Glomerular visceral epithelial cell (primary cell): ENCODE data around the gene LZIC.
"Not testable (repeated sequence)": the region's sequence is repeated elsewhere in the genome, so short reads cannot be mapped to it uniquely, and the experiment has no call there.

Experiments
- DNase-seq: peaks from one replicate; pipeline ENCODE4 v3.0.0-alpha.2; 2016; ENCODE audit errors: extremely low spot score

The LZIC gene

GRCh38 chr1:9942939-9943788 is at the start of gene LZIC, which contains the start of gene NMNAT1:
Gene LZIC (minus strand): TSS chr1:9943391. CDS start chr1:9936619, 6,772 bp downstream.
Gene NMNAT1 (plus strand): TSS chr1:9943475. CDS start chr1:9972074, 28,599 bp downstream.
- DNase-seq: peak; percentile 95

- no peak for DNase-seq
Observed at GRCh38 chr1:9992910-9993309, 49.7 kb upstream of the LZIC start.

- no peak for DNase-seq
Observed at GRCh38 chr1:9990944-9991343, 47.8 kb upstream of the LZIC start.

GRCh38 chr1:9989773-9990172 is 46.6 kb upstream of the LZIC start:
- DNase-seq: no peak

- DNase-seq: no peak
Observed at GRCh38 chr1:9985001-9985400, 41.8 kb upstream of the LZIC start.

- no peak for DNase-seq
Observed at GRCh38 chr1:9984253-9984652, 41.1 kb upstream of the LZIC start.

- DNase-seq: no peak
Observed at GRCh38 chr1:9960706-9961562, 17.7 kb upstream of the LZIC start.

GRCh38 chr1:9960011-9960410 is 16.8 kb upstream of the LZIC start:
- DNase-seq: no peak

- DNase-seq: no peak
Observed at GRCh38 chr1:9957726-9958125, 14.5 kb upstream of the LZIC start.

- no peak for DNase-seq
Observed at GRCh38 chr1:9946315-9946714, 3.1 kb upstream of the LZIC start.

- peak; percentile 61 for DNase-seq
Observed at GRCh38 chr1:9942399-9942938, 722 bp downstream of the LZIC start.

- no peak for DNase-seq
Observed at GRCh38 chr1:9929431-9930385, 13.5 kb downstream of the LZIC start.

- DNase-seq: peak; percentile 42
Observed at GRCh38 chr1:9927259-9927658, 15.9 kb downstream of the LZIC start.

GRCh38 chr1:9922342-9922741 is 20.8 kb downstream of the LZIC start:
- no peak for DNase-seq

GRCh38 chr1:9920606-9921005 is 22.6 kb downstream of the LZIC start:
- no peak for DNase-seq

GRCh38 chr1:9917901-9918300 is 25.3 kb downstream of the LZIC start:
- no peak for DNase-seq

GRCh38 chr1:9917495-9917894 is 25.7 kb downstream of the LZIC start:
- not testable (repeated sequence) for DNase-seq

- DNase-seq: no peak
Observed at GRCh38 chr1:9916452-9916851, 26.7 kb downstream of the LZIC start.

GRCh38 chr1:9914610-9914937 is 28.6 kb downstream of the LZIC start:
- DNase-seq: no peak

GRCh38 chr1:9912264-9912936 is 30.8 kb downstream of the LZIC start:
- no peak for DNase-seq
